Psoas muscle (tissue), 8 donors: Measurements from ENCODE around the gene DSCAM. TPM values are rescaled to one million over a fixed set of nuclear protein-coding genes. Genes with fewer than 3 reads are reported as not detected.

ENCODE experiments used
- ATAC-seq, 4 donors: fragments of 200-7000 bp; cut with Tn5 transposase; one replicate each; pipeline ENCODE4 v1.9.1; 2020; ENCODE audit warnings: moderate library complexity in 3 of 4, mild to moderate bottlenecking in 2 of 4
- DNase-seq, 2 donors: peaks; one replicate each; pipeline ENCODE4 v3.0.0-alpha.2; 2020
- H3K27ac ChIP-seq: fragments of 200-600 bp; one replicate; pipeline ENCODE4 v1.8.0; 2022
- H3K27me3 ChIP-seq, 3 donors: fragments of 200-600 bp in 1 of 3; one replicate each; pipeline versions ENCODE4 v1.6.1 to v1.8.0; 2013 to 2022; ENCODE audit warnings: low read length in 2 of 3, mild to moderate bottlenecking in 2 of 3, moderate library complexity in 1 of 3; ENCODE audit not compliant: insufficient read depth in 3 of 3
- H3K36me3 ChIP-seq, 2 donors: fragments of 200-600 bp in 1 of 2; one replicate each; pipeline versions ENCODE4 v1.6.1 to v1.8.0; 2013 to 2022; ENCODE audit warnings: low read depth in 1 of 2, mild to moderate bottlenecking in 1 of 2, moderate library complexity in 1 of 2; ENCODE audit not compliant: insufficient read depth in 1 of 2
- H3K4me1 ChIP-seq: fragments of 200-600 bp; one replicate; pipeline ENCODE4 v1.8.0; 2022
- H3K4me3 ChIP-seq: fragments of 200-600 bp; one replicate; pipeline ENCODE4 v1.8.0; 2022; ENCODE audit warnings: mild to moderate bottlenecking
- H3K9me3 ChIP-seq: fragments of 200-600 bp; one replicate; pipeline ENCODE4 v1.8.0; 2022
- WGBS, 3 donors: extraction: QIAGEN DNeasy Blood & Tissue Kit; methylation state at CpG; one replicate each; pipeline versions ENCODE4 v1.1.6 to v1.1.7; 2013; 5-methylcytosine and 5-hydroxymethylcytosine counted together
- intact Hi-C, 2 donors: fragments of 100-400 bp; cut with DNase I; formaldehyde crosslinking; loops; one replicate each; pipeline versions ENCODE4 v1.11.0 to v1.14.2; 2022
- polyA plus RNA-seq, 3 donors: library from polyadenylated mRNA; stranded (reverse); fragments of 200-250 nt; gene quantifications; one replicate each; pipeline ENCODE4 v1.2.3, GENCODE V29; 2013
- total RNA-seq, 4 donors: library from RNA; stranded (reverse); fragmentation: NEBNext Ultra II Directional in 2 of 4; extraction: Animal tissue kit (Norgen Biotek cat#: 25700) in 2 of 4; gene quantifications; one replicate each; pipeline versions ENCODE4 v1.2.1 to v1.2.4, GENCODE V29; 2021 to 2023
- TF ChIP-seq, protein P1 (sequence below): fragments of 200-600 bp; IDR thresholded peaks from one replicate; pipeline ENCODE4 v1.8.0; 2022; ENCODE audit warnings: antibody characterized with exemption
- donor health status: healthy with polysubstance abuse.
- donor health status: DM: no; HTN: no; CAD: no; lungs with moderate emphysema.
- donor health status: Bipolar disorder and iron deficiency.
- donor health status: healthy.
- donor health status: DM: yes; HTN: yes; CAD: no.
- donor health status: DM: no; HTN: no; CAD: no.
- donor health status: DM: no; HTN: no; CAD: no.
- donor health status: DM: yes; HTN: yes; CAD: no.

DSCAM gene
- total and polyA plus RNA-seq, 7 donors: 0.03 to 0.04 TPM; not detected in 5

DNA sequence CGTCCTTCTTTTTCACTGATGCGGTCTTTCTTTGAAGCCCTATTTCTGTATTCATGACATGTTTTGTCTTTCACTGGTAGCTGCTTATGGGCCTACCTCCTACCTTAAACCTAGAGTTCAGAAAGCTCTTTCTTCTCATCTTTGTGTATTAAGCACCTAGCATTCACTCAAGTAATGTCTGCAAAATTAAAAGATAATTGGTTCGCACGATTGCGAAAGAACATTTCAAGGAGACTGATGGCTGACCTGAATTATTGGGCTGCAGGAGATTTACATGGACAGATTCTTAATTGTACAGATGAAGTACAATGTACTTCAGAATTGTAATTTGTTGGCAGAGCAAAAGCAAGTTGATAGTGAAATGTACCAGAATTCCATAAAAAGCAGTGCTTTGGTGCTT, 773.3 kb downstream of the DSCAM start:
- H3K27ac ChIP-seq: no peak overlapping the region
- TF ChIP-seq, protein P1, sequence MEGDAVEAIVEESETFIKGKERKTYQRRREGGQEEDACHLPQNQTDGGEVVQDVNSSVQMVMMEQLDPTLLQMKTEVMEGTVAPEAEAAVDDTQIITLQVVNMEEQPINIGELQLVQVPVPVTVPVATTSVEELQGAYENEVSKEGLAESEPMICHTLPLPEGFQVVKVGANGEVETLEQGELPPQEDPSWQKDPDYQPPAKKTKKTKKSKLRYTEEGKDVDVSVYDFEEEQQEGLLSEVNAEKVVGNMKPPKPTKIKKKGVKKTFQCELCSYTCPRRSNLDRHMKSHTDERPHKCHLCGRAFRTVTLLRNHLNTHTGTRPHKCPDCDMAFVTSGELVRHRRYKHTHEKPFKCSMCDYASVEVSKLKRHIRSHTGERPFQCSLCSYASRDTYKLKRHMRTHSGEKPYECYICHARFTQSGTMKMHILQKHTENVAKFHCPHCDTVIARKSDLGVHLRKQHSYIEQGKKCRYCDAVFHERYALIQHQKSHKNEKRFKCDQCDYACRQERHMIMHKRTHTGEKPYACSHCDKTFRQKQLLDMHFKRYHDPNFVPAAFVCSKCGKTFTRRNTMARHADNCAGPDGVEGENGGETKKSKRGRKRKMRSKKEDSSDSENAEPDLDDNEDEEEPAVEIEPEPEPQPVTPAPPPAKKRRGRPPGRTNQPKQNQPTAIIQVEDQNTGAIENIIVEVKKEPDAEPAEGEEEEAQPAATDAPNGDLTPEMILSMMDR: no peak
- no peaks in the 10 kb centered on the region for H3K4me1 ChIP-seq
- no peaks in the 10 kb centered on the region for H3K27me3 ChIP-seq
- H3K4me3 ChIP-seq: no peak overlapping the region
- no peaks in the 10 kb centered on the region for H3K9me3 ChIP-seq
- WGBS, 3 donors: 95 to 97% (median 96%) methylated on average over 5 of the region's 5 CpGs
- no peaks in the 10 kb centered on the region for H3K36me3 ChIP-seq
- ATAC-seq: no peak
- no peak for DNase-seq
- intact Hi-C loops: no loop called here

DNA sequence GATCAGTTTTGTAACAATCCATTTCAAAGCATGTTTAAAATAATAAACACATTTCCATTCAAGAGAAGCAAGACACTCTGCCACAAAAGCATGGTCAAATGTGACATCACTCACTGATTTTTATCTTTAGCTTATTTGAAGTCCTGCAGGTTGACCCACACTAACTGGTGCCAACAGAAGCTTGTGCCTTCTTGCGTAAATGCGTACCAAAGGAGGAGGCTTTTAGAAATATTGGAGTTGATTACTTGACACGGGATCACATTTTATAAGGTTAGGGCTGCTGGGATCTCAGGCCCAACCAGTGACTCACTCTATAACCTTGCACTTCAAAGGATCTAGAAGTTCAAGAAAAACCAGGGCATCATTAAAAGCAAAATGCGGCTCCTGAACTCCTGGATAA, 776.1 kb downstream of the DSCAM start:
- ATAC-seq (no peak), DNase-seq (no peak)
- Histone ChIP-seq H3K4me3 (no peak overlapping the region), H3K4me1 (no peaks in the 10 kb centered on the region), H3K9me3 (no peaks in the 10 kb centered on the region), H3K27ac (no peak overlapping the region), H3K36me3 (no peaks in the 10 kb centered on the region), H3K27me3 (no peaks in the 10 kb centered on the region)
- intact Hi-C loops: no loop called here
- 92 to 96% (median 93%) methylated on average over 4 of the region's 4 CpGs for WGBS, 3 donors
- TF ChIP-seq, protein P1: no peak

DNA sequence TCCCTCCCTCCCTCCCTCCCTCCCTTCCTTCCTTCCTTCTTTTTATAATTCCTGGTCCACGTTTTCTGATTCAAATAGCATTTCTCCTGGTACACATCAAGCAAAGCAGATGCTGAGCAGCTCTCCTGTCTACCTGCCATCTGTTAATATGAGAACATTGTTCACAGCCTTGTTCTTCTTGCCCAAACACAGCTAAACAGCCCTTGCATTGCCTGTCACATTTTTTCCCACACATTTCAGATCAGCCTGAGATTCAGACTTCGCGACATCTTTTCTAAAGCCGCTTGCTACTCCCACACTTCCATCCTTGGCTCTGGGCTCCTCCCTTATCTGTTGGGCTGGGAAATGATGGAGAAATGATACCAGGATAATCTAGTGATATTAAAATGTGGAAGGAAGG, 779.2 kb downstream of the DSCAM start:
- Histone ChIP-seq H3K4me3 (no peak overlapping the region), H3K4me1 (no peaks in the 10 kb centered on the region), H3K27me3 (no peaks in the 10 kb centered on the region), H3K36me3 (no peaks in the 10 kb centered on the region), H3K27ac (no peak overlapping the region), H3K9me3 (no peaks in the 10 kb centered on the region)
- ATAC-seq: no peak
- DNase-seq: no peak
- TF ChIP-seq, protein P1: no peak
- WGBS, 3 donors: 72 to 80% (median 75%) methylated on average over 4 of the region's 4 CpGs
- intact Hi-C loops: no loop called here

DNA sequence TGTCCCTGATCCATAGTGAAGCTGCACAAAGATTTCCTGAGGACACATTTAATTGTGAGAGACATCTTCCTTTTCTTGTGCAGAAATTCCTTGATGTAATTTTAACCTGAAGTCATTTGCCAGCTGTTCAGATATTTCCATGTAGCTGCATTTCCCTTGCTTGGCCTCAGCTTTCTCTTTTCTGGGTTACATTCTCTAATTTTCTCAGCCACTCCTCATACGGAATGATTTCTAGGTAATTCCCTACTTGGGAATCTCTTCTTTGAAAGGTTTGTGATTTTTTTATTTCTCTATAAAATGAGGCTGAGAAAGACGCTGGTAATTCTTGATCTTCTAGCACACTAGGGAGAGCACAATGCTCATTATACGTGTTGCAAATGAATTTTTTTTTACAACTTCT, 780.7 kb downstream of the DSCAM start:
- intact Hi-C loops: no loop called here
- Histone ChIP-seq H3K27ac (no peak overlapping the region), H3K36me3 (no peaks in the 10 kb centered on the region), H3K27me3 (no peaks in the 10 kb centered on the region), H3K4me1 (no peaks in the 10 kb centered on the region), H3K9me3 (no peaks in the 10 kb centered on the region), H3K4me3 (no peak overlapping the region)
- DNase-seq (no peak), ATAC-seq (no peak)
- WGBS, 3 donors: 80 to 88% (median 86%) methylated on average over 3 of the region's 3 CpGs
- TF ChIP-seq, protein P1: no peak

DNA sequence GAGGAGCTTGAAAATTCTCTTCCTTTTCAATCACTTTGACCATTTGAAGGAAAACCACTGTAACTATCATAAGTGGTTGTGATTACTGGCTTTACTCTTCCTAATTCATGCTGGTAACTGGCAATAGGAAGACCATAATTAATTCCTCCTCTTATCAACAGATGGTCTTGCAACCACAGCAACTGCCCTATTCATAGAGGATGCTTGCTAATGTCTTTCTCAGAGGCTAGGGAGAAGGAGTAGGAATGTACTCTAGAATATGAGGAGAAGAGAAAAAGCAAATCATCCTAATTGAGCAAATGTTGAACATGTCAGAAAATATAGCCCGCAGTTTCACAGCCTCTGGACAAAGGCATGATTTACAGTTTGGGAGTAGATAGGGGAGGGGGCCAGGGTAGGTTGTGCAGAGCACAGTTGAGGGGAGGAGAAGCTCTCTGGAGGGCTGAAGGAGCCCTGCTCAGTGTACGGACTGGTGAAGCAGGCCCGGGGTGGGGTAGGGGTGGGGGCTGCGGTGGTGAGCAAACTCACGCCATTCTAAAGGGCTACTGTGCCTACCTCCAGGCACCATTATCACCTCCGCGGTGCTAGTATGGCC, 786.8 kb downstream of the DSCAM start:
- intact Hi-C loops: no loop called here
- Histone ChIP-seq H3K4me1 (no peaks in the 10 kb centered on the region), H3K4me3 (no peak overlapping the region), H3K27me3 (no peaks in the 10 kb centered on the region), H3K9me3 (no peaks in the 10 kb centered on the region), H3K27ac (no peak overlapping the region), H3K36me3 (no peaks in the 10 kb centered on the region)
- 88 to 97% (median 91%) methylated on average over 7 of the region's 7 CpGs for WGBS, 3 donors
- no peak for ATAC-seq
- TF ChIP-seq, protein P1: no peak
- no peak for DNase-seq
